Adrenal gland (tissue), 5 donors: ENCODE data around the gene PI16.

Experiments used
- CTCF ChIP-seq, 6 experiments: fragments of 450-650 bp in 4 of 6; fragments of 200-600 bp in 2 of 6; sonication (generic) in 1 of 6; IDR thresholded peaks; 1 replicate in 5 of 6; 2 replicates in 1 of 6; pipeline versions ENCODE4 v1.5.1 to v1.8.0; 2016 to 2021; ENCODE audit warnings: antibody characterized with exemption in 6 of 6, mild to moderate bottlenecking in 2 of 6, moderate library complexity in 1 of 6
- POLR2A ChIP-seq, 2 donors: fragments of 450-650 bp; IDR thresholded peaks; one replicate each; pipeline ENCODE4 v1.6.1; 2017; ENCODE audit warnings: antibody characterized with exemption in 2 of 2, mild to moderate bottlenecking in 2 of 2, moderate library complexity in 1 of 2
- donor health status: DM: no; HTN: no; CAD: no.

GRCh38 chr6:36934901-36935300 is 19.6 kb upstream of the PI16 start:
- TF ChIP-seq CTCF (IDR thresholded peaks at IDR 0.05): no peak
- no peak for TF ChIP-seq POLR2A (IDR thresholded peaks at IDR 0.05)
